ENCODE results near the gene SEPTIN5. TPM values are rescaled to one million over a fixed set of nuclear protein-coding genes. Genes with fewer than 3 reads are reported as not detected.

The SEPTIN5 gene
- total RNA-seq, 2 experiments from 2014 or later: 0.71 to 0.75 TPM

DNA sequence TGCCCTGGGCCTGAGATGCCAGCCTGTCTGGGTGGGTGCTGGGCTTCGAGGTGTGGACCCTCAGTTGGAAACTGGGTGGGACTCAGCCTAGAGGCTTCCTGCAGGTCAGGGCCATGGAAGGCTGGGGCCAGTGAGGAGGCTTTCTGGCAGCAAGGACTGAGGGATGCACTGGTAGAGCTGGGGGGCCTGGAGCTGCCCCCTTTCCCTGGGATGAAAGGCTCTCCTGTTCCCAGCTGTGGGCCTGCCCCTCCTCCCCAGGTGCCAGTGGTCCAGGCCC lies 2.5 kb downstream of the SEPTIN5 start:
- no peaks in the 10 kb centered on the region for H3K36me3 ChIP-seq (ENCODE audit: insufficient read depth, low read length)
- peaks cover 49 to 56% of the 10 kb centered on the region in 2 experiments for H3K27me3 ChIP-seq (ENCODE audit: control insufficient read depth in 1 of 2, insufficient read depth in 2 of 2, low read length in 2 of 2)
- intact Hi-C loops (cut with DNase I, micrococcal nuclease): loop anchor here (2.0 to 10.0 kb wide), 4 partner anchors 86 to 239 kb away; partner anchors contain the start of genes CDC45 (in 1 of the 2) and UFD1 (in 1 of the 2)
- Mint-ChIP-seq H3K36me3 (ENCODE audit: low read depth) (no peaks in the 10 kb centered on the region), H3K4me3 (no peak overlapping the region), H3K27me3 (peaks cover 48% of the 10 kb centered on the region), H3K4me1 (ENCODE audit: low read depth) (peaks cover 10% of the 10 kb centered on the region), H3K9me3 (no peaks in the 10 kb centered on the region), H3K27ac (no peak overlapping the region)
- peaks cover 0 to 21% of the 10 kb centered on the region in 2 experiments for H3K9me3 ChIP-seq (ENCODE audit: control insufficient read depth in 1 of 2, insufficient read depth in 1 of 2, low read length in 2 of 2)
- TF ChIP-seq, protein P1, sequence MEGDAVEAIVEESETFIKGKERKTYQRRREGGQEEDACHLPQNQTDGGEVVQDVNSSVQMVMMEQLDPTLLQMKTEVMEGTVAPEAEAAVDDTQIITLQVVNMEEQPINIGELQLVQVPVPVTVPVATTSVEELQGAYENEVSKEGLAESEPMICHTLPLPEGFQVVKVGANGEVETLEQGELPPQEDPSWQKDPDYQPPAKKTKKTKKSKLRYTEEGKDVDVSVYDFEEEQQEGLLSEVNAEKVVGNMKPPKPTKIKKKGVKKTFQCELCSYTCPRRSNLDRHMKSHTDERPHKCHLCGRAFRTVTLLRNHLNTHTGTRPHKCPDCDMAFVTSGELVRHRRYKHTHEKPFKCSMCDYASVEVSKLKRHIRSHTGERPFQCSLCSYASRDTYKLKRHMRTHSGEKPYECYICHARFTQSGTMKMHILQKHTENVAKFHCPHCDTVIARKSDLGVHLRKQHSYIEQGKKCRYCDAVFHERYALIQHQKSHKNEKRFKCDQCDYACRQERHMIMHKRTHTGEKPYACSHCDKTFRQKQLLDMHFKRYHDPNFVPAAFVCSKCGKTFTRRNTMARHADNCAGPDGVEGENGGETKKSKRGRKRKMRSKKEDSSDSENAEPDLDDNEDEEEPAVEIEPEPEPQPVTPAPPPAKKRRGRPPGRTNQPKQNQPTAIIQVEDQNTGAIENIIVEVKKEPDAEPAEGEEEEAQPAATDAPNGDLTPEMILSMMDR (IDR thresholded peaks at IDR 0.05): no peak
- H3K27ac ChIP-seq (ENCODE audit: low read depth in 1 of 2, low read length in 2 of 2): no peak overlapping the region
- ATAC-seq (ENCODE audit: poor library complexity) (no peak), DNase-seq (no peak)
- POLR2A ChIA-PET: interaction anchor here (0.6 to 1.4 kb wide), 3 partner anchors 119 to 572 kb away, joined by 3 read pairs; partner anchors contain the start of gene ESS2
- CTCF ChIA-PET: no interaction called here
- peaks cover 30% of the 10 kb centered on the region for H3K4me1 ChIP-seq (ENCODE audit: insufficient read depth, low read length)
- no peak overlapping the region for H3K4me3 ChIP-seq (ENCODE audit: low read length)

DNA sequence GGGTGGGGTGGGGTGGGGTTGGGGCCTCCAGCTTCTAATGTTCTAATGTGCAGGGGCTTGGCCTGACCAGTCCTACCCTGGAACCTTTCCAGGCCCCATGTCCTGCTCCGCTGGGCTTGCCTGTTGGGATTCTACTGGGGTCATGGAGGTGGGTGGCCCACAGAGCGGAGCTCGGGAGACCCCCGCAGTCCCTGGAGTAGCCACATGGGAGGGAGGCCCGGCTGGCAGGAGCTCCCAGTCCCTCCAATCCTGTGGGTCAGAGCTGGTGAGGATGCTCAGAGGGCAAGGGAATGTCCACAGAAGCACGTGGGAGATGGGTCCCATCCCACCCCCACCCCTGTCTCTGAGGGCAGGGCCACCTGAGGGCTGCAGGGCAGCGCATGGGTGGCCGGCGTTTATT lies 2.9 kb downstream of the SEPTIN5 start:
- H3K36me3 ChIP-seq (ENCODE audit: insufficient read depth, low read length): no peaks in the 10 kb centered on the region
- DNase-seq (no peak), ATAC-seq (ENCODE audit: poor library complexity) (no peak)
- CTCF ChIA-PET: no interaction called here
- POLR2A ChIA-PET: interaction anchor here (0.6 to 1.4 kb wide), 3 partner anchors 120 to 573 kb away, joined by 3 read pairs; partner anchors contain the start of gene ESS2
- Mint-ChIP-seq H3K4me1 (ENCODE audit: low read depth) (peaks cover 10% of the 10 kb centered on the region), H3K27ac (no peak overlapping the region), H3K4me3 (peak overlapping the region; percentile 25), H3K27me3 (peaks cover 44% of the 10 kb centered on the region), H3K9me3 (no peaks in the 10 kb centered on the region), H3K36me3 (ENCODE audit: low read depth) (no peaks in the 10 kb centered on the region)
- peaks cover 0 to 23% of the 10 kb centered on the region in 2 experiments for H3K9me3 ChIP-seq (ENCODE audit: control insufficient read depth in 1 of 2, insufficient read depth in 1 of 2, low read length in 2 of 2)
- H3K4me3 ChIP-seq (ENCODE audit: low read length): no peak overlapping the region
- intact Hi-C loops (cut with DNase I, micrococcal nuclease): loop anchor here (2.0 to 10.0 kb wide), 4 partner anchors 86 to 240 kb away; partner anchors contain the start of genes CDC45 (in 1 of the 2) and UFD1 (in 1 of the 2)
- peaks cover 30% of the 10 kb centered on the region for H3K4me1 ChIP-seq (ENCODE audit: insufficient read depth, low read length)
- H3K27me3 ChIP-seq (ENCODE audit: control insufficient read depth in 1 of 2, insufficient read depth in 2 of 2, low read length in 2 of 2): peaks cover 51 to 56% of the 10 kb centered on the region in 2 experiments
- TF ChIP-seq, protein P1 (IDR thresholded peaks at IDR 0.05): no peak
- H3K27ac ChIP-seq (ENCODE audit: low read depth in 1 of 2, low read length in 2 of 2): no peak overlapping the region

DNA sequence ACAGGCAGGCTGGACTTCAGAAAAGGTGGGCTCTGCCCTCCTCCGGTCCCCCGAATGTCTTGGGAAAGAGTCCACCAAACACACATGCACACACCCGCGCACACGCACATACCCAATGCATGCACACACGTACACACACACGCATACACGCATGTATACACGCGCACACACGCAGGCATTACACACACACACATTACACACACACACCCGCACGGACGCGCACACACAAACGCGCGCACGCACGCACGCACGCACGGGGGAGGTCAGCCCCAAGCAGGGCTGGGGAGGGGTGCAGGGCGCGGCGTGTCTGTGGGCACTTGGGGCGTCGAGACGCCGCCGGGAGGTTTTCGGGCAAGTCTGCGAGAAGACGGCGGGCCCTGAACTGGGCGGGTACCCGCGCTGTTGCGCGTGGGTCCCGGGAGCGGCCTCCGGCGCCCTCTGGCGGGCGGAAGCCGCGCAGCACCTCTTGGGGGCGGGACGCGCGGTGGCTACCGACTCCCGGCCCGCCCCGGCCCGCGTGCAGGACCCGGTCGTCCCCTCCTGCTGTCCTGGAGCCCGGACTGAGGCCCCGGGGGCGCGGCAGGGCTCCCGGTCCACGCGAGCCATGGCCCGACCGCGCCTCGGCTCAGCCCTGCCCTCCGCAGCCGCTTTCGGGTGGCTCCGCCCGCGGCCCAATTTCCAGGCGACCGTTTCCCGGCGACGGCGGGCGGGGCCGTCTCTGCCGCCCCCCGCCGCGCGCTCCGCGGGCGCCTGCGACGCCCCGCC lies 3.6 kb downstream of the SEPTIN5 start:
- H3K36me3 Mint-ChIP-seq (ENCODE audit: low read depth): no peaks in the 10 kb centered on the region
- Histone ChIP-seq H3K36me3 (ENCODE audit: insufficient read depth, low read length) (no peaks in the 10 kb centered on the region), H3K4me3 (ENCODE audit: low read length) (peak overlapping the region; percentile 31), H3K27ac (ENCODE audit: low read depth in 1 of 2, low read length in 2 of 2) (no peak overlapping the region), H3K4me1 (ENCODE audit: insufficient read depth, low read length) (peaks cover 35% of the 10 kb centered on the region), H3K27me3 (ENCODE audit: control insufficient read depth in 1 of 2, insufficient read depth in 2 of 2, low read length in 2 of 2) (peaks cover 58 to 63% of the 10 kb centered on the region in 2 experiments), H3K9me3 (ENCODE audit: control insufficient read depth in 1 of 2, insufficient read depth in 1 of 2, low read length in 2 of 2) (peaks cover 0 to 29% of the 10 kb centered on the region in 2 experiments)
- DNase-seq (peak; percentile 68 to 91 (median 78)), ATAC-seq (ENCODE audit: poor library complexity) (peak; percentile 95)
- H3K4me1 Mint-ChIP-seq (ENCODE audit: low read depth): peaks cover 10% of the 10 kb centered on the region
- intact Hi-C loops (cut with DNase I, micrococcal nuclease): loop anchor here (1.0 to 10.0 kb wide), 7 partner anchors 39 to 573 kb away; partner anchors contain the start of genes CDC45 (in 1 of the 2), ESS2 (in 1 of the 2) and UFD1 (in 1 of the 2)
- ChIA-PET POLR2A (no interaction called here), CTCF (no interaction called here)
- H3K4me3 Mint-ChIP-seq: peak overlapping the region; percentile 82
- TF ChIP-seq, protein P1 (IDR thresholded peaks at IDR 0.05): peak; percentile 96
- H3K9me3 Mint-ChIP-seq: no peaks in the 10 kb centered on the region
- no peak overlapping the region for H3K27ac Mint-ChIP-seq
- peaks cover 45% of the 10 kb centered on the region for H3K27me3 Mint-ChIP-seq

Measured in CD4-positive, alpha-beta T cell (primary cell).